COLO829 (cell line): ENCODE measurements around the gene BPHL.
A peak's percentile ranks its signal among the peaks of the same experiment; 100 is the strongest.
"Not testable (repeated sequence)": the region's sequence is repeated elsewhere in the genome, so short reads cannot be mapped to it uniquely, and the experiment has no call there.

ENCODE experiments used
- DNase-seq: peaks from one replicate; pipeline ENCODE4 v3.0.0; 2012; ENCODE audit warnings: low spot score

BPHL gene

GRCh38 chr6:3179945-3180344 lies 61.4 kb downstream of the BPHL start:
- DNase-seq, result not testable (repeated sequence)

- DNase-seq, result no peak
Measured at GRCh38 chr6:3181105-3181504, 62.6 kb downstream of the BPHL start.

- no peak for DNase-seq
Measured at GRCh38 chr6:3183066-3183465, 64.6 kb downstream of the BPHL start.

DNA sequence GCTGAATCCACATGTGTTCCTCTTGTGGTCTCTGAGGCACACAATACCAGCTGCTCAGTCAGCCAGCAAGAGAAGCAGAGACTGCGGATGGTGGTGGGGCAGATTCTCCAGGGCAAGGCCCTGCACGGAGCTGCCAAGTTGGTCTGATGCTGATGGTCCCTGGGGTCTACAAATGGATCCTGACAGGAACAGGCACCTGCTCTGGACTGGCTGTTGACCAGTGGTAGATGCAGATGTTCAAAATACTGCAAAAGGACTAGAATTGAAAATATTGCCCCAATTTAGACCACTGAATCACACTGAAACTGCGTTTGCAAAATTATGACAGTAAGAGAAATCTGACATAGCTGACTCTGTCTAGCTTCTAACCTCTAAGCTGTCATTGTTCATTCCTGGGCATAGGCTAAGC lies 68.5 kb downstream of the BPHL start:
- DNase-seq, result no peak

GRCh38 chr6:3188262-3188661 lies 69.8 kb downstream of the BPHL start:
- DNase-seq, result no peak

DNA sequence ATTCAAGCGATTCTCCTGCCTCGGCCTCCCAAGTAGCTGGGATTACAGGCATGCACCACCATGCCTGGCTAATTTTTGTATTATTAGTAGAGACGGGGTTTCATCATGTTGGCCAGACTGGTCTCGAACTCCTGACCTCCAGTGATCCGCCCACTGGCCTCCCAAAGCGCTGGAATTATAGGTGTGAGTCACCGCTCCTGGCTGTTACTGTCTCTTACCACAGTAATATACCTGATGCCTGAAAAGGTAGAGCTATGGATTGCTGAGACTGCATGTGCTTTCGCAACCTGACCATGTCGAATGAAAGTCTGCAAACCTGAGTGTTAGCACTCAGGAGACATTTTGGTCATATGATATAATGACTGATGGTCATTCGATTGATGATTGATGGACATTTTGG lies 70.7 kb downstream of the BPHL start:
- DNase-seq, result not testable (repeated sequence)

DNA sequence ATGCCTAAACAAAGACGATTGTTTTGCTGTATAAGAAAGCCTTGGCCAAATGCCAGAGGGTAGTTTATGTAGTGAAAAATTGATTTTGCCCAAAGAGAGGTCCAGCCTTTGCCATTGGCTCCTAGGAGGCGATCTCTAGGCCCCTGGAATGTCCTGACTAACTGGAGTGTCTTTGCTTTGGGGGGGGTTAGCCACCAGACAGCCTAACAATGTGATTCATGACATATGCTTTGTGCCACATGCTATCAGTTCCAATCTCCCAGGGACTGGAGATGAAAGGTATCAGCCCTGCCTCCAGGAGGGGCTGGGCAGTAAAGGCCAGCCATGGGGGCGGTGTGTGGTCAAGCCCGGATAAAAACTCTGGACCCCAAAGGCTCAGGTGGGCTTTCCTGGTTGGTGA lies 71.5 kb downstream of the BPHL start:
- DNase-seq, result no peak

DNA sequence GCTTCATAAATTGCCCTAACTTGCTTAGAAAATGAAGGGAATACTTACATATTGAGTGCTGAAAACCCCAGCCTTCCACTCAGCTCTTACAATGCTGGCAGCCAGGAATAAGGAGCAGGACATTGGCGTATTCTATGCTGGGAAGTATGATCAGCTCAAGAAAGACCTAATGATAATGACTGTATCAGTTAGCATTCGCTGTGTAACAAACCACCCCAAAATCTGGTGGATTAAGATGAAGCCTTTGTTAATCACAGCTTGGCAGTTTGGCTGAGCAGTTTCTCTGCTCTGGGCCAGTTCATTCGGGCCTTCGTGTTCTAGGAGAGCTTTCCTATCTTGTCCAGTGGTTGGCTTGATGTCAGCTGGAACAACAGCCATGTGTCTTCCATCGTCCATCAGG lies 72.3 kb downstream of the BPHL start:
- DNase-seq, result no peak

GRCh38 chr6:3193102-3193849 lies 74.8 kb downstream of the BPHL start:
- DNase-seq, result no peak

DNA sequence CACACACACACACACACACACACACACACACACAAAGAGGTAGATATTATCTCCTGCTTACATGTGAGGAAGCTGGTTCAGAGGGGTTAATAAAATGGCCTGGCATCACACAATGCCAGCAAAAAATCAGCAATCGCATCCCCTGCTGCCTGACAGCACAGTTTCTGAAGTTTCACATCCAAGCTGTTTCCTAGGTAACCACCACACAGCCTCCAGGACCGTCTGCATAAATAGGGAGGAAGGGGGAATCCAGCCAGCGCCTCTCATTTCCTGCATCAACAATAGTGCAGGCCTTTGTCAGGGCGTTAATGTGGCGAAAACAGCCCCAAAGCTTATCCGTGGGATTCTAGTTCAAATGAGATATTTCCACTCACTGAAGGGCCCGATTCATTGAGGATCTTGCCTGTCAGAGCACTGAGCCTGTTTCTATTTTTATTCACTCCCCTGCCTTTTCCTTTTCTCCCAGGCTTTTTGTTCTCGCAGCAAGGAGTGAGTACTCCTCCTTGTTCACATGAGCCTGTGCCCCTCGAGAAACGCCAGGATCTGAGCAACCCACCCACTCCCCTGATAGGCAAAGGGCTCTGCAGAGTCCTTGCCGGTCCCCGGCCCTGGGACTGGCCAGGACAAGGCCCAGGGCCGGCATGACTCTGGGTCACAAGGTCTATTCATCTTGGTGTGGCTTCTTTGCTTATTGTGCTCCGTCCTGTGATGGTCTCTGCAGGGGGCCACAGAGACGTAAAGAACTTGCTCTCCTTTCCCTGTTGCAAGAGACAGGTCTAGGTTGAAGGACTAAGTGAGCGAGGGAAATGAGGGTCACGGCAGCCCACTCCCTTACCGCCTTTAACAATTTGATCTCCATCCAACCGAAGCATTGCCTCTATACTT lies 76.3 kb downstream of the BPHL start:
- peak; percentile 96 for DNase-seq

DNA sequence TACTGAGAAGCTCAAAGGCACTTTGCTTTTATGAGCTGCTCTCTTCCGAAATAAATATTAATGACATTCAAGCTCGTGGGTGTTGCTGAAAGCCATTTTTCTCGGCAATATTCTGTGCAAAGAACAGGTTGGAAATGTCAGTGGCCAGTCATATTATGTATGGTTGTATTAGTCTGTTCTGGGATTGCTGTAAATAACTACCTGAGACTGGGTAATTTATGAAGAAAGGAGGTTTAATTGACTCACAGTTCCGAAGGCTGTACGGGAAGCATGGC lies 76.8 kb downstream of the BPHL start:
- DNase-seq, result no peak

- no peak for DNase-seq
Measured at GRCh38 chr6:3195695-3196497, 77.4 kb downstream of the BPHL start.

GRCh38 chr6:3196770-3197169 lies 78.3 kb downstream of the BPHL start:
- DNase-seq, result no peak

- not testable (repeated sequence) for DNase-seq
Measured at GRCh38 chr6:3197734-3198133, 79.2 kb downstream of the BPHL start.

DNA sequence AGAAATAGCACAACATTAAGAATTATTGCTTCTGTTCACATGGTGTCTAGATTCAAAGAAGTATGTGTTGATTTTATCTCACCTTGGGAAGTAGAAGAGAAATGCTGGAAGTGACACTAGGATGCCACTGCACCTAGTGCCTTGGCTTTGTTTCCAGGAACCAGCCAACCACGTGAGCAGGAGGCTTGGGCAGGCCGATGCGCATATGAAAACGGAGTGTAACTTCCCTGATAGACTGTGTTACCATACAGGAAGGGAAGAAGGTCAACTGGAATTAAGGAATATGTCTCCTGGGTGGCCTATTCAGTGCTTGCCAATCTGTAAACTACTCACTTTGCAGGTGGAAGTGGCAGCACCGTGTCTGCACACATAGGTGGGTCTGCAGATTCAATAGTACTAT lies 80.9 kb downstream of the BPHL start:
- DNase-seq, result no peak

DNA sequence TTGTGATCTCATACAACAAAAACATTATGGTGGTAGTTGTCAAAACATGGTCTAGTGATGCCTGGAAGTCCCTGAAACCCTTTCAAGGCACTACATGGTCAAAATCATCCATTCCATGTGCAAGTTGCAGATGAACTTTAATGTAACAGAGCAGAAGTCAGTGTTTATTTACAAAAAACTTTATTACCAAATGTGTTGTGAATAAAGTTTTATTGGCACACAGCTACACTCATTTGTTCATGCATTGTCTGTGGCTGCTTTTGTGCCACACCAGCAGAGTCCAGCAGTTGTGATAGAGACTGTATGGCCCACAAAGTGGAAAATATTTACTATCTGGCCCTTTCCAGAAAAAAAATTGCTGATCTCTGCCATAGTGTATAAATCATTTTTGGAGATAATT lies 82.2 kb downstream of the BPHL start:
- DNase-seq, result no peak

DNA sequence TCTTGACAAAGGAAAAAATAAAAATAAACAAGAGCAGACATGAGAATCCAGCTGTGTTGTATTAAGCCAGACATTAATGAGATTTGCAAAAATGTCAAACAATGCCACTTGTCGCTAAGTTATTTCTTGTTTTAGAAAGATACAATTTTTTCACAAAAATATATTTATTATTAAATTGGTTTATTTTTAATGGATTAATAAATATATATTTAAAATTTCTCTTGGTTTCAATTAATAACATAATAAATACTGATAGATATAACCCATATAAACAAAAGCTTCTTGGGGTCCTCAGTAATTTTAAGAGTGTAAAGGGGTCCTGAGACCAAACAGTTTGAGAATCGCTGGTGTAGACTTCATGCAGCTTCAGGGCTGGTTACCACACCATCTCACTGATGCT lies 82.9 kb downstream of the BPHL start:
- DNase-seq, result no peak
